HEK293 (cell line): ENCODE results near the gene THSD7B.

Experiments used
- CTCF ChIA-PET: fragments of 350-600 bp; formaldehyde crosslinking; extraction: SDS; loops from one replicate; lab custom pipeline; 2021; ENCODE audit warnings: antibody characterized with exemption; lab: Yijun Ruan, JAX
- POLR2A ChIA-PET: fragments of 300-600 bp; formaldehyde crosslinking; extraction: SDS; loops from one replicate; lab custom pipeline; 2020; ENCODE audit warnings: antibody characterized with exemption, inconsistent platforms; lab: Yijun Ruan, JAX
- H3K27ac ChIP-seq: fragments of 200-500 bp; sonication (Bioruptor generic); 2 replicates; pipeline ENCODE4 v1.5.1; 2014; ENCODE audit warnings: low read depth, low read length, control low read depth, inconsistent platforms; ENCODE audit errors: extremely low read depth
- H3K36me3 ChIP-seq, 2 experiments: fragments of 200-500 bp in 1 of 2; sonication (Bioruptor generic) in 1 of 2; 1 replicate in 1 of 2; 2 replicates in 1 of 2; pipeline ENCODE4 v1.5.1; 2014 to 2017; ENCODE audit warnings: inconsistent platforms in 2 of 2, low read length in 2 of 2; ENCODE audit not compliant: control insufficient read depth in 2 of 2, insufficient read depth in 1 of 2
- H3K4me1 ChIP-seq: fragments of 200-500 bp; sonication (Bioruptor generic); 2 replicates; pipeline ENCODE4 v1.5.1; 2014; ENCODE audit warnings: mild to moderate bottlenecking, low read length, inconsistent platforms; ENCODE audit not compliant: control insufficient read depth, insufficient read depth
- H3K4me3 ChIP-seq: 2 replicates; pipeline ENCODE4 v1.5.1; 2011; ENCODE audit warnings: low read depth, mild to moderate bottlenecking, control low read depth, low read length, moderate library complexity
- H3K9me3 ChIP-seq: fragments of 200-500 bp; sonication (Bioruptor generic); 2 replicates; pipeline ENCODE4 v1.5.1; 2014; ENCODE audit warnings: low read depth, low read length, inconsistent platforms; ENCODE audit not compliant: control insufficient read depth, insufficient read depth
- FEZF1 ChIP-seq: fragments of 450-650 bp; formaldehyde crosslinking; IDR thresholded peaks from 2 replicates; pipeline ENCODE4 v1.5.1; 2016; ENCODE audit warnings: missing biosample characterization, missing genetic modification characterization
- GFI1B ChIP-seq: fragments of 450-650 bp; formaldehyde crosslinking; IDR thresholded peaks from 2 replicates; pipeline ENCODE4 v1.5.1; 2016; ENCODE audit warnings: missing biosample characterization, missing genetic modification characterization
- GLIS1 ChIP-seq: fragments of 450-650 bp; formaldehyde crosslinking; IDR thresholded peaks from 2 replicates; pipeline ENCODE4 v1.5.1; 2016; ENCODE audit warnings: missing biosample characterization, missing genetic modification characterization
- HIC1 ChIP-seq: fragments of 450-650 bp; formaldehyde crosslinking; IDR thresholded peaks from 2 replicates; pipeline ENCODE4 v1.5.1; 2016; ENCODE audit warnings: missing biosample characterization, missing genetic modification characterization
- MYNN ChIP-seq: fragments of 450-650 bp; formaldehyde crosslinking; IDR thresholded peaks from 2 replicates; pipeline ENCODE4 v1.5.1; 2016; ENCODE audit warnings: missing biosample characterization, missing genetic modification characterization, borderline replicate concordance
- PRDM10 ChIP-seq: fragments of 450-650 bp; formaldehyde crosslinking; IDR thresholded peaks from 2 replicates; pipeline ENCODE4 v1.5.1; 2016; ENCODE audit warnings: missing biosample characterization, missing genetic modification characterization
- PRDM6 ChIP-seq: fragments of 450-650 bp; formaldehyde crosslinking; IDR thresholded peaks from 2 replicates; pipeline ENCODE4 v1.5.1; 2017; ENCODE audit warnings: missing biosample characterization, missing genetic modification characterization
- TCF7L2 ChIP-seq: IDR thresholded peaks from 2 replicates; pipeline ENCODE4 v1.6.1; 2011; ENCODE audit warnings: low read depth, mild to moderate bottlenecking, inconsistent platforms, low read length, moderate library complexity, borderline replicate concordance
- WT1 ChIP-seq: fragments of 450-650 bp; formaldehyde crosslinking; IDR thresholded peaks from 2 replicates; pipeline ENCODE4 v1.5.1; 2016; ENCODE audit warnings: missing biosample characterization, missing genetic modification characterization
- ZBTB1 ChIP-seq: fragments of 450-650 bp; formaldehyde crosslinking; IDR thresholded peaks from 2 replicates; pipeline ENCODE4 v1.5.1; 2016; ENCODE audit warnings: missing biosample characterization, missing genetic modification characterization
- ZEB2 ChIP-seq: fragments of 450-650 bp; formaldehyde crosslinking; IDR thresholded peaks from 2 replicates; pipeline ENCODE4 v1.5.1; 2016; ENCODE audit warnings: missing biosample characterization, missing genetic modification characterization
- ZNF10 ChIP-seq: fragments of 450-650 bp; formaldehyde crosslinking; IDR thresholded peaks from 2 replicates; pipeline ENCODE4 v1.5.1; 2017; ENCODE audit warnings: missing biosample characterization, missing genetic modification characterization
- ZNF138 ChIP-seq: fragments of 450-650 bp; formaldehyde crosslinking; IDR thresholded peaks from 2 replicates; pipeline ENCODE4 v1.5.1; 2016; ENCODE audit warnings: missing biosample characterization, missing genetic modification characterization, borderline replicate concordance
- ZNF155 ChIP-seq: fragments of 450-650 bp; formaldehyde crosslinking; IDR thresholded peaks from 2 replicates; pipeline ENCODE4 v1.5.1; 2016; ENCODE audit warnings: missing biosample characterization, missing genetic modification characterization
- ZNF223 ChIP-seq: fragments of 450-650 bp; formaldehyde crosslinking; IDR thresholded peaks from 2 replicates; pipeline ENCODE4 v1.5.1; 2016; ENCODE audit warnings: missing biosample characterization, missing genetic modification characterization
- ZNF239 ChIP-seq: fragments of 450-650 bp; formaldehyde crosslinking; IDR thresholded peaks from 2 replicates; pipeline ENCODE4 v1.5.1; 2016; ENCODE audit warnings: missing biosample characterization, missing genetic modification characterization
- ZNF518A ChIP-seq: fragments of 450-650 bp; formaldehyde crosslinking; conservative IDR thresholded peaks from 2 replicates; pipeline ENCODE4 v1.5.1; 2016; ENCODE audit warnings: low read depth, missing biosample characterization, missing genetic modification characterization
- ZNF571 ChIP-seq: fragments of 450-650 bp; formaldehyde crosslinking; IDR thresholded peaks from 2 replicates; pipeline ENCODE4 v1.5.0; 2017; ENCODE audit warnings: missing biosample characterization, missing genetic modification characterization
- ZNF629 ChIP-seq: fragments of 450-650 bp; formaldehyde crosslinking; IDR thresholded peaks from 2 replicates; pipeline ENCODE4 v1.5.1; 2017; ENCODE audit warnings: missing biosample characterization, missing genetic modification characterization
- ZNF639 ChIP-seq: fragments of 450-650 bp; formaldehyde crosslinking; IDR thresholded peaks from 2 replicates; pipeline ENCODE4 v1.5.1; 2016; ENCODE audit warnings: missing biosample characterization, missing genetic modification characterization
- ZNF768 ChIP-seq: fragments of 450-650 bp; formaldehyde crosslinking; IDR thresholded peaks from 2 replicates; pipeline ENCODE4 v1.5.1; 2018; ENCODE audit warnings: missing biosample characterization, mild to moderate bottlenecking, missing genetic modification characterization
- ZSCAN16 ChIP-seq: fragments of 450-650 bp; formaldehyde crosslinking; IDR thresholded peaks from 2 replicates; pipeline ENCODE4 v1.5.1; 2016; ENCODE audit warnings: missing biosample characterization, missing genetic modification characterization
- ZXDB ChIP-seq: fragments of 450-650 bp; formaldehyde crosslinking; IDR thresholded peaks from 2 replicates; pipeline ENCODE4 v1.5.1; 2016; ENCODE audit warnings: missing biosample characterization, missing genetic modification characterization

Gene THSD7B

GRCh38 chr2:137229834-137230233, 464.5 kb downstream of the THSD7B start (continued):
- TF ChIP-seq PRDM6 (tag by site-specific recombination) (peak; percentile 68), ZNF768 (tag by site-specific recombination) (no peak), WT1 (tag by site-specific recombination) (peak; percentile 74), MYNN (tag by site-specific recombination) (no peak), ZNF138 (tag by site-specific recombination) (no peak), ZNF639 (tag by site-specific recombination) (no peak), TCF7L2 (0 out of 2 replicates have a peak, but pooled peaks have one; percentile 22)
- TF ChIP-seq, all 188 proteins: peak for 10

- Histone ChIP-seq H3K27ac (no peak overlapping the region), H3K36me3 (no peaks in the 10 kb centered on the region), H3K9me3 (no peaks in the 10 kb centered on the region), H3K4me1 (no peaks in the 10 kb centered on the region), H3K4me3 (no peak overlapping the region)
- CTCF ChIA-PET = no interaction called here
- POLR2A ChIA-PET = no interaction called here
- no peak for TF ChIP-seq PRDM10 (tag by site-specific recombination)
- TF ChIP-seq ZNF10 (tag by site-specific recombination) = no peak
- TF ChIP-seq ZNF223 (tag by site-specific recombination) = no peak
- no peak for TF ChIP-seq ZXDB (tag by site-specific recombination)
- no peak for TF ChIP-seq ZNF239
- peak; percentile 41 for TF ChIP-seq FEZF1 (tag by site-specific recombination)
- no peak for TF ChIP-seq GFI1B (tag by site-specific recombination)
- 0 out of 2 replicates have a peak, but pooled peaks have one; percentile 37 for TF ChIP-seq ZEB2
- TF ChIP-seq GLIS1 (tag by site-specific recombination) = no peak
- no peak for TF ChIP-seq ZNF571 (tag by site-specific recombination)
- 0 out of 2 replicates have a peak, but pooled peaks have one; percentile 29 for TF ChIP-seq HIC1
- TF ChIP-seq ZSCAN16 = no peak
- no peak for TF ChIP-seq ZNF155 (tag by site-specific recombination)
- peak; percentile 72 for TF ChIP-seq ZNF629
- TF ChIP-seq ZBTB1 (tag by site-specific recombination) = no peak
- TF ChIP-seq ZNF518A (tag by site-specific recombination) = no peak
Observed at GRCh38 chr2:137231628-137232027, 466.3 kb downstream of the THSD7B start.
